ENCODE results near the gene AKAP6. TPM values are rescaled to one million over a fixed set of nuclear protein-coding genes. Genes with fewer than 3 reads are reported as not detected.

Gene AKAP6
- total RNA-seq, 1 experiment from 2014 or later: 2.3 TPM

- Histone ChIP-seq H3K4me2 (ENCODE audit: low read depth, low read length, poor library complexity, severe bottlenecking) (no peak overlapping the region), H3K27me3 (ENCODE audit: low read length) (no peaks in the 10 kb centered on the region), H3K79me2 (ENCODE audit: low read length) (no peaks in the 10 kb centered on the region), H3K4me1 (ENCODE audit: low read length) (no peaks in the 10 kb centered on the region), H3K4me3 (ENCODE audit: low read length) (no peak overlapping the region), H3K9me2 (replicated peaks; ENCODE audit: insufficient read depth, low read length) (no peaks in the 10 kb centered on the region), H3K36me3 (ENCODE audit: insufficient read depth, low read length) (no peaks in the 10 kb centered on the region), H3K9ac (ENCODE audit: low read length) (no peak overlapping the region), H3K27ac (ENCODE audit: low read length) (no peak overlapping the region), H4K20me1 (ENCODE audit: insufficient read depth, low read depth, low read length) (no peaks in the 10 kb centered on the region), H2AFZ (ENCODE audit: low read length) (no peak overlapping the region), H3K9me3 (ENCODE audit: low read length) (no peaks in the 10 kb centered on the region)
- DNase-seq: no peak
These were observed 349.0 kb downstream of the AKAP6 start for GRCh38 chr14:32678088-32678487.

DNA sequence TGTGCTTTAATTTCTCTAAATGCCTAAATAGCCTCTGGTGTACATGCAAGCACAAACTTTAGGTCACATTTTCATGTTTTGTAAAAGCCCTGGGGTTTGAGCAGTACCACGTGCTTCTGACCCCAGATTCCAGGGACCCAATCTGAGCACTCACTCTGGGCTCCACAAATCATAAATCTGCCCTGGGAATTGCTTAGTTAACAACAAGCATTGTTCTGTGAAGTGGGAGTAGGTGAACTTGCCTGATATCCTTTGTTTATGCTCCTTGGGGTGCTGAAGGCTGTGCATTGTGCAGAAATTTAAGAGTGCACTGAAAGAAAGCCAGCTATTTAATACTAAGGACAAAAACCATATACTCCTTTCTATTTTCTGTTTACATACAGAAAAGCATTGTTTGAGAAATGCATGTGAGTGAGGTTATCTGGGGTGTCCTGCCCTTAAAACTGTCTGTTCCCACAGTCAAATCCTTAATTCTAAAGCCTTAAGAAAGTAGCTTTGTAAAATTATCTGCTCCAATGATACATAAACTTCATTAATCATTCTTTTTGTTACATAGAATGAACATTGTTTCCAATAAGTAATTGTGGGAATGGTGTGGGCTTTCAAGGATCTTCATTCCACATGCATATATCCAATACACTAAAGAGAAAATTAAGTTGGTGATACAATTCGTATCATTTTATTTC lies 351.0 kb downstream of the AKAP6 start:
- Histone ChIP-seq H3K4me3 (ENCODE audit: low read length) (no peak overlapping the region), H3K79me2 (ENCODE audit: low read length) (no peaks in the 10 kb centered on the region), H3K4me2 (ENCODE audit: low read depth, low read length, poor library complexity, severe bottlenecking) (no peak overlapping the region), H3K9me2 (replicated peaks; ENCODE audit: insufficient read depth, low read length) (no peaks in the 10 kb centered on the region), H3K9ac (ENCODE audit: low read length) (no peak overlapping the region), H3K27me3 (ENCODE audit: low read length) (no peaks in the 10 kb centered on the region), H3K27ac (ENCODE audit: low read length) (no peak overlapping the region), H3K9me3 (ENCODE audit: low read length) (no peaks in the 10 kb centered on the region), H3K4me1 (ENCODE audit: low read length) (no peaks in the 10 kb centered on the region), H3K36me3 (ENCODE audit: insufficient read depth, low read length) (no peaks in the 10 kb centered on the region), H4K20me1 (ENCODE audit: insufficient read depth, low read depth, low read length) (no peaks in the 10 kb centered on the region), H2AFZ (ENCODE audit: low read length) (no peak overlapping the region)
- no peak for DNase-seq

DNA sequence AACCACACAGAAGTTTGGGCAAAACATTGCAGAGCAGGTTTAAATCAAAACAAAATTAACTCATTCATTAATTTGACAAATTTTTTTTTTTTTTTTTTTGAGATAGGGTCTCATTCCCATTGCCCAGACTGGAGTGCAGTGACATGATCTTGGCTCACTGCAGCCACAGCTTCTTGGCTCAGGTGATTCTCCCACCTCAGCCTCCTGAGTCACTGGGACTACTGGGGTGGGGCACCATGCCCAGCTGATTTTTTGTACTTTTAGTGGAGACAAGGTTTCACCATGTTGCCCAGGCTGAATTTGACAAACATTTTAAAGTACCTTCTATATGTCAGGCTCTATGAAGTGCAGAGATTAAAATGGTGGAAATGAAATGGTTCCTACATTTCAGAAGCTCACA lies 352.5 kb downstream of the AKAP6 start:
- H3K4me1 ChIP-seq (ENCODE audit: low read length): no peaks in the 10 kb centered on the region
- H3K9me3 ChIP-seq (ENCODE audit: low read length): no peaks in the 10 kb centered on the region
- no peaks in the 10 kb centered on the region for H3K36me3 ChIP-seq (ENCODE audit: insufficient read depth, low read length)
- DNase-seq: no peak
- no peak overlapping the region for H3K9ac ChIP-seq (ENCODE audit: low read length)
- no peaks in the 10 kb centered on the region for H3K27me3 ChIP-seq (ENCODE audit: low read length)
- H3K9me2 ChIP-seq (replicated peaks; ENCODE audit: insufficient read depth, low read length): no peaks in the 10 kb centered on the region
- no peak overlapping the region for H3K4me3 ChIP-seq (ENCODE audit: low read length)
- no peaks in the 10 kb centered on the region for H4K20me1 ChIP-seq (ENCODE audit: insufficient read depth, low read depth, low read length)
- no peaks in the 10 kb centered on the region for H3K79me2 ChIP-seq (ENCODE audit: low read length)
- H3K4me2 ChIP-seq (ENCODE audit: low read depth, low read length, poor library complexity, severe bottlenecking): no peak overlapping the region
- no peak overlapping the region for H2AFZ ChIP-seq (ENCODE audit: low read length)
- no peak overlapping the region for H3K27ac ChIP-seq (ENCODE audit: low read length)

- no peak overlapping the region for H2AFZ ChIP-seq (ENCODE audit: low read length)
- no peaks in the 10 kb centered on the region for H3K4me1 ChIP-seq (ENCODE audit: low read length)
- no peaks in the 10 kb centered on the region for H4K20me1 ChIP-seq (ENCODE audit: insufficient read depth, low read depth, low read length)
- no peak overlapping the region for H3K27ac ChIP-seq (ENCODE audit: low read length)
- no peaks in the 10 kb centered on the region for H3K9me3 ChIP-seq (ENCODE audit: low read length)
- no peaks in the 10 kb centered on the region for H3K36me3 ChIP-seq (ENCODE audit: insufficient read depth, low read length)
- H3K9ac ChIP-seq (ENCODE audit: low read length): no peak overlapping the region
- no peaks in the 10 kb centered on the region for H3K9me2 ChIP-seq (replicated peaks; ENCODE audit: insufficient read depth, low read length)
- no peak overlapping the region for H3K4me2 ChIP-seq (ENCODE audit: low read depth, low read length, poor library complexity, severe bottlenecking)
- H3K27me3 ChIP-seq (ENCODE audit: low read length): no peaks in the 10 kb centered on the region
- DNase-seq: no peak
- H3K4me3 ChIP-seq (ENCODE audit: low read length): no peak overlapping the region
- H3K79me2 ChIP-seq (ENCODE audit: low read length): no peaks in the 10 kb centered on the region
These were observed 353.1 kb downstream of the AKAP6 start for GRCh38 chr14:32682214-32682613.

DNA sequence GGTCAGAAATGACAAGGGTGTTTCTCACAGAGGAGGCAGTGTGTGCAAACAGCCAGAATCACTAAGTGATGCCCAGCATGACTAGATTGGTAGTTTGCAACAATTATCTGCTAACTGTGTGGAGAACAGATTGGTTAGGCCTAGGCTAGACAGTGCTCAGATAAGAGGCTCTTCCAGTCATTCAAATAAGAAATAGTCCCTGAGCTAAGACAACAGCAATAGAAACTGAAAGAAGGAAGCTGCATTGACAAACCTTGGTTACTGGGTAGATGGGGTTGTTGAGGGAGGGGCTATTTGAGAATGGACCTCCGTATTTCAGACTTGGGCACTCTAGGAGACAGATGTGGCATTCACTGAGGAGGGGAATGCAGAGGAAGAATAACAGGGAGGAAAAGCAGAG lies 354.6 kb downstream of the AKAP6 start:
- Histone ChIP-seq H3K4me3 (ENCODE audit: low read length) (no peak overlapping the region), H3K27me3 (ENCODE audit: low read length) (no peaks in the 10 kb centered on the region), H3K36me3 (ENCODE audit: insufficient read depth, low read length) (no peaks in the 10 kb centered on the region), H3K9me3 (ENCODE audit: low read length) (no peaks in the 10 kb centered on the region), H2AFZ (ENCODE audit: low read length) (no peak overlapping the region), H3K9me2 (replicated peaks; ENCODE audit: insufficient read depth, low read length) (no peaks in the 10 kb centered on the region), H3K4me1 (ENCODE audit: low read length) (no peaks in the 10 kb centered on the region), H3K79me2 (ENCODE audit: low read length) (no peaks in the 10 kb centered on the region), H3K27ac (ENCODE audit: low read length) (no peak overlapping the region), H4K20me1 (ENCODE audit: insufficient read depth, low read depth, low read length) (no peaks in the 10 kb centered on the region), H3K9ac (ENCODE audit: low read length) (no peak overlapping the region), H3K4me2 (ENCODE audit: low read depth, low read length, poor library complexity, severe bottlenecking) (no peak overlapping the region)
- DNase-seq: no peak

- no peaks in the 10 kb centered on the region for H3K27me3 ChIP-seq (ENCODE audit: low read length)
- no peak overlapping the region for H3K4me3 ChIP-seq (ENCODE audit: low read length)
- no peaks in the 10 kb centered on the region for H3K9me3 ChIP-seq (ENCODE audit: low read length)
- H3K36me3 ChIP-seq (ENCODE audit: insufficient read depth, low read length): no peaks in the 10 kb centered on the region
- no peaks in the 10 kb centered on the region for H3K4me1 ChIP-seq (ENCODE audit: low read length)
- H2AFZ ChIP-seq (ENCODE audit: low read length): no peak overlapping the region
- H3K4me2 ChIP-seq (ENCODE audit: low read depth, low read length, poor library complexity, severe bottlenecking): no peak overlapping the region
- no peak overlapping the region for H3K9ac ChIP-seq (ENCODE audit: low read length)
- no peaks in the 10 kb centered on the region for H3K79me2 ChIP-seq (ENCODE audit: low read length)
- no peaks in the 10 kb centered on the region for H4K20me1 ChIP-seq (ENCODE audit: insufficient read depth, low read depth, low read length)
- no peaks in the 10 kb centered on the region for H3K9me2 ChIP-seq (replicated peaks; ENCODE audit: insufficient read depth, low read length)
- no peak overlapping the region for H3K27ac ChIP-seq (ENCODE audit: low read length)
- no peak for DNase-seq
These were observed 359.8 kb downstream of the AKAP6 start for GRCh38 chr14:32688941-32689340.

DNA sequence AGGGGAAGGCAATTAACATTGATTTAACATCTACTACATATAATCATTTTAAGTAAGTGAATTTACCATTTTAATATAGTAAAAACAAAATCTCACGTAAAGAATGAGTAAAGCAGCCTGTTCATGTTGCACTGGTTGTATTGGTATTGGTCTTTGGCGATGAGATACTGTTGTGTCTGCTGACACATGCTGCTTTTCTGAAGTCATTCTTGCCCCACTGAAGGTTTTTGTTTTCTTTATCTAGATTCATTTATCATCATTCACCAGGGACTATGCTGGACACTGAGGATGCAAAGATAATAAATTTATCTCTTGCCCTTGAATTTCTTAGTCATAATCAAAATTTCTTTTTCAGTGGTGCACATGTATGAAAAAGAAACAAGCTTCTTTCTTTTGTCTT lies 363.3 kb downstream of the AKAP6 start:
- no peak for DNase-seq
- H3K4me1 ChIP-seq (ENCODE audit: low read length): no peaks in the 10 kb centered on the region
- no peaks in the 10 kb centered on the region for H3K9me3 ChIP-seq (ENCODE audit: low read length)
- no peak overlapping the region for H3K4me3 ChIP-seq (ENCODE audit: low read length)
- H3K9ac ChIP-seq (ENCODE audit: low read length): no peak overlapping the region
- H2AFZ ChIP-seq (ENCODE audit: low read length): no peak overlapping the region
- H4K20me1 ChIP-seq (ENCODE audit: insufficient read depth, low read depth, low read length): no peaks in the 10 kb centered on the region
- no peak overlapping the region for H3K27ac ChIP-seq (ENCODE audit: low read length)
- H3K36me3 ChIP-seq (ENCODE audit: insufficient read depth, low read length): no peaks in the 10 kb centered on the region
- no peak overlapping the region for H3K4me2 ChIP-seq (ENCODE audit: low read depth, low read length, poor library complexity, severe bottlenecking)
- no peaks in the 10 kb centered on the region for H3K9me2 ChIP-seq (replicated peaks; ENCODE audit: insufficient read depth, low read length)
- H3K27me3 ChIP-seq (ENCODE audit: low read length): no peaks in the 10 kb centered on the region
- H3K79me2 ChIP-seq (ENCODE audit: low read length): no peaks in the 10 kb centered on the region

DNA sequence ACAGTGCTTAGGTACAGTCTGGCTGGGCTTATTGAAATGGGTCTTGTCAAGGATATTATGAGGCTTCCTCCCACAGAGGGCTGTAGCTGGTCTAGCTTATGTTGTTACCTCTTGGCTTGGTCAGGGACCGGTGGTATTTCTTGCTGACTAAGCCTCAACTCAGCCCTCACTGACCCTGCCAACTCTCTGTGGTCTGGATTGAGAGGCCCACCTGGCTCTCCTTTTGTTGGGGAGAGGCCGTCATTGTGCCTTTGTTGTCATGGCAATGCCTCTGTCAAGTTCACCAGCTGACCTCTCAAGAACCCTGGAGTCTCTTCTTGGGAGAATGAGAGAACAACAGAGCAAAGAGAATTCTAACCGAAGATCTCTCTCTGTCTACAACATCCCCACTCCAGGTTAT lies 364.0 kb downstream of the AKAP6 start:
- no peaks in the 10 kb centered on the region for H3K9me3 ChIP-seq (ENCODE audit: low read length)
- no peak overlapping the region for H3K4me3 ChIP-seq (ENCODE audit: low read length)
- no peaks in the 10 kb centered on the region for H3K79me2 ChIP-seq (ENCODE audit: low read length)
- no peaks in the 10 kb centered on the region for H3K27me3 ChIP-seq (ENCODE audit: low read length)
- H3K27ac ChIP-seq (ENCODE audit: low read length): no peak overlapping the region
- no peaks in the 10 kb centered on the region for H3K4me1 ChIP-seq (ENCODE audit: low read length)
- no peaks in the 10 kb centered on the region for H3K9me2 ChIP-seq (replicated peaks; ENCODE audit: insufficient read depth, low read length)
- no peak for DNase-seq
- H3K4me2 ChIP-seq (ENCODE audit: low read depth, low read length, poor library complexity, severe bottlenecking): no peak overlapping the region
- H3K9ac ChIP-seq (ENCODE audit: low read length): no peak overlapping the region
- H4K20me1 ChIP-seq (ENCODE audit: insufficient read depth, low read depth, low read length): no peaks in the 10 kb centered on the region
- no peaks in the 10 kb centered on the region for H3K36me3 ChIP-seq (ENCODE audit: insufficient read depth, low read length)
- H2AFZ ChIP-seq (ENCODE audit: low read length): no peak overlapping the region

All from Karpas-422 (cell line).